ENCODE measurements around the gene SLC22A31.

SLC22A31 gene

GRCh38 chr16:89155851-89156739 lies 44.2 kb downstream of the SLC22A31 start:
- Histone ChIP-seq H3F3A (ENCODE audit: insufficient read depth, low read length) (peaks cover 6% of the 10 kb centered on the region; the same call in 1 of the 2 replicates), H3K27ac (ENCODE audit: low read depth, low read length, poor library complexity, severe bottlenecking) (no peak overlapping the region), H3K9ac (ENCODE audit: low read length) (no peak overlapping the region), H3K4me2 (ENCODE audit: low read length) (no peak overlapping the region), H2AFZ (ENCODE audit: low read length) (no peak overlapping the region), H3K4me1 (ENCODE audit: insufficient read depth, low read length, severe bottlenecking) (peaks cover 27% of the 10 kb centered on the region), H3K9me3 (ENCODE audit: low read length) (no peaks in the 10 kb centered on the region), H3K79me2 (ENCODE audit: insufficient read depth, low read length) (no peaks in the 10 kb centered on the region), H3K36me3 (ENCODE audit: insufficient read depth, low read length) (peaks cover 11% of the 10 kb centered on the region), H4K20me1 (ENCODE audit: insufficient read depth, low read length) (no peaks in the 10 kb centered on the region), H3K27me3 (ENCODE audit: insufficient read depth, low read length) (no peaks in the 10 kb centered on the region), H3K4me3 (ENCODE audit: low read depth, low read length, poor library complexity, severe bottlenecking) (no peak overlapping the region), H3K9me2 (ENCODE audit: low read depth, low read length) (no peaks in the 10 kb centered on the region)
- TF ChIP-seq CTCF (IDR thresholded peaks at IDR 0.05; ENCODE audit: low read length) (0 out of 2 replicates have a peak, but pooled peaks have one; percentile 21), EZH2 (IDR thresholded peaks at IDR 0.05; ENCODE audit: borderline replicate concordance, low read length) (no peak)

GRCh38 chr16:89155184-89155679 lies 45.1 kb downstream of the SLC22A31 start:
- Histone ChIP-seq H3K79me2 (ENCODE audit: insufficient read depth, low read length) (no peaks in the 10 kb centered on the region), H3K36me3 (ENCODE audit: insufficient read depth, low read length) (peaks cover 20% of the 10 kb centered on the region), H3F3A (ENCODE audit: insufficient read depth, low read length) (peaks cover 6% of the 10 kb centered on the region; the same call in 1 of the 2 replicates), H3K27ac (ENCODE audit: low read depth, low read length, poor library complexity, severe bottlenecking) (no peak overlapping the region), H2AFZ (ENCODE audit: low read length) (no peak overlapping the region), H3K27me3 (ENCODE audit: insufficient read depth, low read length) (no peaks in the 10 kb centered on the region), H3K4me1 (ENCODE audit: insufficient read depth, low read length, severe bottlenecking) (peaks cover 27% of the 10 kb centered on the region), H3K4me3 (ENCODE audit: low read depth, low read length, poor library complexity, severe bottlenecking) (no peak overlapping the region), H3K4me2 (ENCODE audit: low read length) (no peak overlapping the region), H3K9me3 (ENCODE audit: low read length) (no peaks in the 10 kb centered on the region), H3K9me2 (ENCODE audit: low read depth, low read length) (no peaks in the 10 kb centered on the region), H4K20me1 (ENCODE audit: insufficient read depth, low read length) (no peaks in the 10 kb centered on the region), H3K9ac (ENCODE audit: low read length) (no peak overlapping the region)
- TF ChIP-seq EZH2 (IDR thresholded peaks at IDR 0.05; ENCODE audit: borderline replicate concordance, low read length) (no peak), CTCF (IDR thresholded peaks at IDR 0.05; ENCODE audit: low read length) (no peak)

DNA sequence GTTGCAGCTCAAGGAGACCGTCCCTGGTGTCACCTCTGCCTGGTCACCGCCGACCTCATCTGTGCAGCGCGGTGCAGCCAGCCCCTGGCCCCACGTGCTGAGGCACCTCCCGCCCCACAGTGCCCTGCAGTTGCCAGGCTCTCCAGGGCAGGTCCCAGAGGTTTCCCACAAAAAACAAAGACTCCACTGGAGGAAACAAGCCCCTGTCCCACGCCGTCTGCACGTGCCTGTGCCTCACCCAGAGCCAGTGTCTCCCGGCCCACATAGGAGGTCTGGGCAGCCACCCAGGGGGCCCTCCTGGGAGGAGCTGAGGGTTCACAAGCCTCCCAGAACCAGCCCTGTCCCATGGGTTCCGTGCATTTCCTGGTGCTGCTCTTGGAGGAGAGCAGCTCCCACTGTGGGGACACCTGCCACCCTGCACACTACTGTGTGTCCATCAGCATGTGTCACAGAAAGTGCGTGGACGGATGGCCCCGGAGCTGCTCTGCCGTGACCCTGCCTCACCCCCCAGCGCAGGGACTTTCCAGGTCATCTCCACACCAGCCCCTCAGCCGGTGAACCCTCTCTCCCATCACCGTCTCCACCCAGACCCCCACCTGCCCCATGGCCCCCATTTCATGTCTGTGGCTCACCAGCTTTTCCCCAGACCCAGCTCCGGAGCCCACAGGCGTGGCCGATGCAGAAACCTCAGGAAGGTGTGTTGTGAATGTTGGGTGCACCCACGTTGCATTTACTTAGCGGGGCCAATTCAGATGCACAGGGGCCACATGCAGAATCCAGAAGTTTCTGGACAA lies 45.8 kb downstream of the SLC22A31 start:
- no peaks in the 10 kb centered on the region for H3K27me3 ChIP-seq (ENCODE audit: insufficient read depth, low read length)
- H3K36me3 ChIP-seq (ENCODE audit: insufficient read depth, low read length), result peaks cover 26% of the 10 kb centered on the region
- peaks cover 6% of the 10 kb centered on the region; the same call in 1 of the 2 replicates for H3F3A ChIP-seq (ENCODE audit: insufficient read depth, low read length)
- H3K9ac ChIP-seq (ENCODE audit: low read length), result no peak overlapping the region
- no peak overlapping the region for H2AFZ ChIP-seq (ENCODE audit: low read length)
- no peaks in the 10 kb centered on the region for H3K9me2 ChIP-seq (ENCODE audit: low read depth, low read length)
- H3K9me3 ChIP-seq (ENCODE audit: low read length), result no peaks in the 10 kb centered on the region
- H3K79me2 ChIP-seq (ENCODE audit: insufficient read depth, low read length), result no peaks in the 10 kb centered on the region
- H3K4me2 ChIP-seq (ENCODE audit: low read length), result no peak overlapping the region
- TF ChIP-seq EZH2 (IDR thresholded peaks at IDR 0.05; ENCODE audit: borderline replicate concordance, low read length), result no peak
- no peak for TF ChIP-seq CTCF (IDR thresholded peaks at IDR 0.05; ENCODE audit: low read length)
- H3K27ac ChIP-seq (ENCODE audit: low read depth, low read length, poor library complexity, severe bottlenecking), result no peak overlapping the region
- no peaks in the 10 kb centered on the region for H4K20me1 ChIP-seq (ENCODE audit: insufficient read depth, low read length)
- H3K4me3 ChIP-seq (ENCODE audit: low read depth, low read length, poor library complexity, severe bottlenecking), result no peak overlapping the region
- H3K4me1 ChIP-seq (ENCODE audit: insufficient read depth, low read length, severe bottlenecking), result peaks cover 27% of the 10 kb centered on the region

Data from OCI-LY1 (cell line).